Psoas muscle (tissue), 8 donors: ENCODE data around the gene MLLT10. TPM values are rescaled to one million over a fixed set of nuclear protein-coding genes. Genes with fewer than 3 reads are reported as not detected.
A peak's percentile ranks its signal among the peaks of the same experiment; 100 is the strongest.

Experiments
- ATAC-seq, 4 donors: fragments of 200-7000 bp; cut with Tn5 transposase; one replicate each; pipeline ENCODE4 v1.9.1; 2020; ENCODE audit warnings: moderate library complexity in 3 of 4, mild to moderate bottlenecking in 2 of 4
- DNase-seq, 2 donors: peaks; one replicate each; pipeline ENCODE4 v3.0.0-alpha.2; 2020
- H3K27ac ChIP-seq: fragments of 200-600 bp; one replicate; pipeline ENCODE4 v1.8.0; 2022
- H3K27me3 ChIP-seq, 3 donors: fragments of 200-600 bp in 1 of 3; one replicate each; pipeline versions ENCODE4 v1.6.1 to v1.8.0; 2013 to 2022; ENCODE audit warnings: low read length in 2 of 3, mild to moderate bottlenecking in 2 of 3, moderate library complexity in 1 of 3; ENCODE audit not compliant: insufficient read depth in 3 of 3
- H3K36me3 ChIP-seq, 2 donors: fragments of 200-600 bp in 1 of 2; one replicate each; pipeline versions ENCODE4 v1.6.1 to v1.8.0; 2013 to 2022; ENCODE audit warnings: low read depth in 1 of 2, mild to moderate bottlenecking in 1 of 2, moderate library complexity in 1 of 2; ENCODE audit not compliant: insufficient read depth in 1 of 2
- H3K4me1 ChIP-seq: fragments of 200-600 bp; one replicate; pipeline ENCODE4 v1.8.0; 2022
- H3K4me3 ChIP-seq: fragments of 200-600 bp; one replicate; pipeline ENCODE4 v1.8.0; 2022; ENCODE audit warnings: mild to moderate bottlenecking
- H3K9me3 ChIP-seq: fragments of 200-600 bp; one replicate; pipeline ENCODE4 v1.8.0; 2022
- CTCF ChIP-seq: fragments of 200-600 bp; IDR thresholded peaks from one replicate; pipeline ENCODE4 v1.8.0; 2022; ENCODE audit warnings: antibody characterized with exemption
- WGBS, 3 donors: extraction: QIAGEN DNeasy Blood & Tissue Kit; methylation state at CpG; one replicate each; pipeline versions ENCODE4 v1.1.6 to v1.1.7; 2013; 5-methylcytosine and 5-hydroxymethylcytosine counted together
- intact Hi-C, 2 donors: fragments of 100-400 bp; cut with DNase I; formaldehyde crosslinking; loops; one replicate each; pipeline versions ENCODE4 v1.11.0 to v1.14.2; 2022
- polyA plus RNA-seq, 3 donors: library from polyadenylated mRNA; stranded (reverse); fragments of 200-250 nt; gene quantifications; one replicate each; pipeline ENCODE4 v1.2.3, GENCODE V29; 2013
- total RNA-seq, 4 donors: library from RNA; stranded (reverse); fragmentation: NEBNext Ultra II Directional in 2 of 4; extraction: Animal tissue kit (Norgen Biotek cat#: 25700) in 2 of 4; gene quantifications; one replicate each; pipeline versions ENCODE4 v1.2.1 to v1.2.4, GENCODE V29; 2021 to 2023
- donor health status: healthy with polysubstance abuse.
- donor health status: DM: no; HTN: no; CAD: no; lungs with moderate emphysema.
- donor health status: Bipolar disorder and iron deficiency.
- donor health status: healthy.
- donor health status: DM: yes; HTN: yes; CAD: no.
- donor health status: DM: no; HTN: no; CAD: no.
- donor health status: DM: no; HTN: no; CAD: no.
- donor health status: DM: yes; HTN: yes; CAD: no.

Gene MLLT10
- total and polyA plus RNA-seq, 7 donors, result 9.6 to 21.1 (median 13.3) TPM

GRCh38 chr10:21508706-21509331 is 25.2 kb upstream of the MLLT10 start:
- no peaks in the 10 kb centered on the region for H3K4me1 ChIP-seq
- intact Hi-C loops, result loop anchor here in 1 of 2 donors (10.0 kb wide), 1 partner anchor 736 kb away; no protein-coding TSS in a partner anchor
- H3K27ac ChIP-seq, result no peak overlapping the region
- peaks cover 0 to 3% (median 0%) of the 10 kb centered on the region in 3 donors for H3K27me3 ChIP-seq
- DNase-seq (no peak), ATAC-seq (no peak)
- H3K9me3 ChIP-seq, result no peaks in the 10 kb centered on the region
- H3K4me3 ChIP-seq, result no peak overlapping the region
- H3K36me3 ChIP-seq, result no peaks in the 10 kb centered on the region
- no peak for TF ChIP-seq CTCF
- WGBS, 3 donors, result 85 to 92% (median 85%) methylated on average over 40 to 43 of the region's 43 CpGs

- intact Hi-C loops, result loop anchor here (10.0 kb wide), 2 partner anchors 735 to 1045 kb away; no protein-coding TSS in a partner anchor
- DNase-seq (no peak), ATAC-seq (peak in 2 of 4 donors; percentile 12 to 23)
- no peaks in the 10 kb centered on the region for H3K9me3 ChIP-seq
- peaks cover 0 to 3% (median 0%) of the 10 kb centered on the region in 3 donors for H3K27me3 ChIP-seq
- H3K4me1 ChIP-seq, result no peaks in the 10 kb centered on the region
- 72 to 82% (median 73%) methylated on average over 58 of the region's 58 CpGs for WGBS, 3 donors
- H3K27ac ChIP-seq, result no peak overlapping the region
- H3K4me3 ChIP-seq, result peak overlapping the region; percentile 62
- H3K36me3 ChIP-seq, result no peaks in the 10 kb centered on the region
- no peak for TF ChIP-seq CTCF
Observed at GRCh38 chr10:21509341-21510240, 24.4 kb upstream of the MLLT10 start.

- DNase-seq (no peak), ATAC-seq (peak in 2 of 4 donors; percentile 31 to 40)
- Histone ChIP-seq H3K27me3 (peaks cover 0 to 3% (median 0%) of the 10 kb centered on the region in 3 donors), H3K4me3 (peak overlapping the region; percentile 62), H3K9me3 (no peaks in the 10 kb centered on the region), H3K4me1 (peaks cover under 1% of the 10 kb centered on the region), H3K36me3 (no peaks in the 10 kb centered on the region), H3K27ac (no peak overlapping the region)
- intact Hi-C loops, result loop anchor here in 1 of 2 donors (10.0 kb wide), 1 partner anchor 1044 kb away; no protein-coding TSS in a partner anchor
- 51 to 60% (median 54%) methylated on average over 39 of the region's 39 CpGs for WGBS, 3 donors
- no peak for TF ChIP-seq CTCF
Observed at GRCh38 chr10:21510241-21511094, 23.6 kb upstream of the MLLT10 start.

- no peaks in the 10 kb centered on the region for H3K9me3 ChIP-seq
- DNase-seq, result no peak
- 94 to 97% (median 96%) methylated on average over 2 of the region's 2 CpGs for WGBS, 3 donors
- no peak for TF ChIP-seq CTCF
- peaks cover 7% of the 10 kb centered on the region for H3K4me1 ChIP-seq
- no peaks in the 10 kb centered on the region for H3K27me3 ChIP-seq
- H3K27ac ChIP-seq, result no peak overlapping the region
- H3K36me3 ChIP-seq, result no peaks in the 10 kb centered on the region
- no peak overlapping the region for H3K4me3 ChIP-seq
- intact Hi-C loops, result loop anchor here in 1 of 2 donors (10.0 kb wide), 1 partner anchor 1044 kb away; no protein-coding TSS in a partner anchor
- ATAC-seq, result no peak
Observed at GRCh38 chr10:21511095-21511570, 22.9 kb upstream of the MLLT10 start.
